Astrocyte (in vitro differentiated cells and primary cell): ENCODE data around the gene FAM217A. TPM values are rescaled to one million over a fixed set of nuclear protein-coding genes. Genes with fewer than 3 reads are reported as not detected.

Source experiments
- DNase-seq: peaks from one replicate; pipeline ENCODE4 v3.0.0-alpha.2; 2010; ENCODE audit warnings: low read depth
- FAIRE-seq: peaks from 2 replicates; lab custom pipeline; 2011; peaks lifted over from hg19 to GRCh38; lab: Jason Lieb, UNC
- H2AFZ ChIP-seq: 2 replicates; pipeline ENCODE4 v1.6.0; 2012; ENCODE audit warnings: low read depth, low read length, inconsistent platforms
- H3K27ac ChIP-seq: 2 replicates; pipeline ENCODE4 v1.5.1; 2011; ENCODE audit warnings: low read depth, low read length, inconsistent platforms
- H3K27me3 ChIP-seq: 2 replicates; pipeline ENCODE4 v1.6.0; 2011; ENCODE audit warnings: low read length, inconsistent platforms; ENCODE audit not compliant: insufficient read depth
- H3K36me3 ChIP-seq: 2 replicates; pipeline ENCODE4 v1.5.1; 2011; ENCODE audit warnings: low read length, inconsistent platforms; ENCODE audit not compliant: insufficient read depth
- H3K4me1 ChIP-seq: 2 replicates; pipeline ENCODE4 v1.5.1; 2011; ENCODE audit warnings: low read length, inconsistent platforms; ENCODE audit not compliant: insufficient read depth
- H3K4me2 ChIP-seq: 2 replicates; pipeline ENCODE4 v1.6.0; 2012; ENCODE audit warnings: low read length, inconsistent platforms
- H3K4me3 ChIP-seq: 2 replicates; pipeline ENCODE4 v1.5.1; 2011; ENCODE audit warnings: low read depth, mild to moderate bottlenecking, low read length, inconsistent platforms; ENCODE audit not compliant: insufficient read depth
- H3K79me2 ChIP-seq: 2 replicates; pipeline ENCODE4 v1.6.0; 2012; ENCODE audit warnings: mild to moderate bottlenecking, low read length, inconsistent platforms; ENCODE audit not compliant: insufficient read depth
- H3K9ac ChIP-seq: 2 replicates; pipeline ENCODE4 v1.6.0; 2012; ENCODE audit warnings: mild to moderate bottlenecking, low read length, inconsistent platforms
- H3K9me3 ChIP-seq: 2 replicates; pipeline ENCODE4 v1.5.1; 2012; ENCODE audit warnings: low read depth, mild to moderate bottlenecking, low read length, inconsistent platforms; ENCODE audit not compliant: insufficient read depth
- H4K20me1 ChIP-seq: 2 replicates; pipeline ENCODE4 v1.6.0; 2012; ENCODE audit warnings: low read length, inconsistent platforms; ENCODE audit not compliant: insufficient read depth
- H3K27ac Mint-ChIP-seq: one replicate; pipeline ENCODE4 v1.8.0; 2021; ENCODE audit warnings: mild to moderate bottlenecking, mixed read lengths; ENCODE audit not compliant: unreplicated experiment
- H3K27me3 Mint-ChIP-seq: one replicate; pipeline ENCODE4 v1.8.0; 2021; ENCODE audit warnings: low read depth, mixed read lengths; ENCODE audit not compliant: unreplicated experiment
- H3K36me3 Mint-ChIP-seq: one replicate; pipeline ENCODE4 v1.8.0; 2021; ENCODE audit warnings: low read depth, mixed read lengths; ENCODE audit not compliant: unreplicated experiment
- H3K4me1 Mint-ChIP-seq: one replicate; pipeline ENCODE4 v1.8.0; 2021; ENCODE audit warnings: low read depth, mixed read lengths; ENCODE audit not compliant: unreplicated experiment
- H3K4me3 Mint-ChIP-seq: one replicate; pipeline ENCODE4 v1.8.0; 2021; ENCODE audit warnings: mild to moderate bottlenecking, moderate library complexity, mixed read lengths; ENCODE audit not compliant: unreplicated experiment
- H3K9me3 Mint-ChIP-seq: one replicate; pipeline ENCODE4 v1.8.0; 2021; ENCODE audit warnings: mild to moderate bottlenecking, mixed read lengths; ENCODE audit not compliant: unreplicated experiment
- EZH2 ChIP-seq: IDR thresholded peaks from 2 replicates; pipeline ENCODE4 v1.6.1; 2012; ENCODE audit warnings: mild to moderate bottlenecking, low read length, inconsistent platforms; ENCODE audit not compliant: insufficient read depth
- total RNA-seq: library from RNA; stranded (reverse); gene quantifications from 2 replicates; pipeline ENCODE4 v1.2.1, GENCODE V29; 2021
- TF ChIP-seq, protein P1 (sequence below): IDR thresholded peaks from 2 replicates; pipeline ENCODE4 v1.5.1; 2011; ENCODE audit warnings: low read depth, mild to moderate bottlenecking, inconsistent platforms, low read length, moderate library complexity; ENCODE audit not compliant: insufficient read depth

The FAM217A gene
- total RNA-seq, 1 donor from 2014 or later, result not detected

DNA sequence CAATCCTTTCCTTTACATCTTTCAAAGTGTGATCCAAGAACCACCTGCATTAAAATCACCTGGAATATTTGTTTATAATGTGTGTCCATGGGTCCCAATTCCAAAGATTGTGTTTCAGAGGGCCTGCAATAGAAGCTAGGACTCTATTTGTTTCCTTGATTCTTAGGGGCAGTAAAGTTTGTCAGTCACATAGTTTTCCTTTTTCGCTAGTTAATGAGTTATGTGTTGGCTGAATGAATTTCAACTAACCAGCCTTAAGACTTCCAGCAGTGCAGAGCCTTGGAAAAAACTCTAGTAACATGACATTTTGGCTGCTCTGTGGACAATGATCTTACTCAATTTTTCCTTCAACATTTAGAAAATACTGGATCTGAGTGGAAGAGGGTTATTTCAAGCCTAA, 11.3 kb downstream of the FAM217A start:
- Histone ChIP-seq H3K36me3 (peaks cover 21% of the 10 kb centered on the region), H3K4me3 (no peak overlapping the region), H3K27ac (no peak overlapping the region), H3K4me1 (no peaks in the 10 kb centered on the region), H4K20me1 (no peaks in the 10 kb centered on the region), H3K4me2 (no peak overlapping the region), H2AFZ (no peak overlapping the region), H3K9ac (no peak overlapping the region), H3K79me2 (no peaks in the 10 kb centered on the region), H3K27me3 (no peaks in the 10 kb centered on the region), H3K9me3 (no peaks in the 10 kb centered on the region)
- H3K4me3 Mint-ChIP-seq, result no peak overlapping the region
- TF ChIP-seq EZH2, result no peak
- TF ChIP-seq, protein P1, sequence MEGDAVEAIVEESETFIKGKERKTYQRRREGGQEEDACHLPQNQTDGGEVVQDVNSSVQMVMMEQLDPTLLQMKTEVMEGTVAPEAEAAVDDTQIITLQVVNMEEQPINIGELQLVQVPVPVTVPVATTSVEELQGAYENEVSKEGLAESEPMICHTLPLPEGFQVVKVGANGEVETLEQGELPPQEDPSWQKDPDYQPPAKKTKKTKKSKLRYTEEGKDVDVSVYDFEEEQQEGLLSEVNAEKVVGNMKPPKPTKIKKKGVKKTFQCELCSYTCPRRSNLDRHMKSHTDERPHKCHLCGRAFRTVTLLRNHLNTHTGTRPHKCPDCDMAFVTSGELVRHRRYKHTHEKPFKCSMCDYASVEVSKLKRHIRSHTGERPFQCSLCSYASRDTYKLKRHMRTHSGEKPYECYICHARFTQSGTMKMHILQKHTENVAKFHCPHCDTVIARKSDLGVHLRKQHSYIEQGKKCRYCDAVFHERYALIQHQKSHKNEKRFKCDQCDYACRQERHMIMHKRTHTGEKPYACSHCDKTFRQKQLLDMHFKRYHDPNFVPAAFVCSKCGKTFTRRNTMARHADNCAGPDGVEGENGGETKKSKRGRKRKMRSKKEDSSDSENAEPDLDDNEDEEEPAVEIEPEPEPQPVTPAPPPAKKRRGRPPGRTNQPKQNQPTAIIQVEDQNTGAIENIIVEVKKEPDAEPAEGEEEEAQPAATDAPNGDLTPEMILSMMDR, result no peak
- DNase-seq, result no peak
- H3K27me3 Mint-ChIP-seq, result no peaks in the 10 kb centered on the region
- FAIRE-seq, result no peak
- no peak overlapping the region for H3K27ac Mint-ChIP-seq
- peaks cover 10% of the 10 kb centered on the region for H3K36me3 Mint-ChIP-seq
- H3K4me1 Mint-ChIP-seq, result peaks cover 9% of the 10 kb centered on the region
- peaks cover 2% of the 10 kb centered on the region for H3K9me3 Mint-ChIP-seq

DNA sequence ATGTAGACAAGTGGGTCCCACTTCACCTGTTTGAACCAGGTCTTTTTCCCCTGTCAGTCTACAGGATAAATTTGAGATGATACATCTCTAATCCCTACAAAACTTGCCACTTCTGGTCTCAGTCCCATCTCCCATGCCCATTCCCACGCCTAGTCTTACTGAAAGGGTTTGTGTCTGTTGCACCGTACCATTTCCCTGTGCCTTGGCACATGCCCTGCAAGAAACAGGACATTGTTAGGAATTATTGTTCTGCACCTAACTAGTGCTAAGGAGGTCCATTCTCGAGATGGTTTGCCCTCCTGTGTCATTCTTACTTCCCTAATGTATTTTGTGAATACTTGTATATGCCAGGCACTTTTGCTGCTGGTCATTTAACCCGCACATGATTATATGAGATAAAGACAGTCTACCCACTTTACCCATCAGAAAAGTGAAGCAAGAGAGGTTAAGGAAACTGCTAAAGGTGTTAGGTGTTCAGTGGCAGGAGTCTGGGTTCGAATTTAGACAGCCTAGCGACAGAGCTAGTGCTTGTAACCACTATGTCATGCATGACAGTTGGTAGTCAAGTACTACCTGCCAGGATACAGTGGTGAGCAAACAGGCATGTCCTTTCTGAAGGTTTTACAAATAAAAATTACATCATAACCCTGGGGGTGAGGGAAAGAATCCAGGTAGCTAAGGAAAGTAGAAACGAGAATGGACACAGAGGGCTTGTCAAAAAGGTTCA, 12.7 kb downstream of the FAM217A start:
- Histone ChIP-seq H3K4me3 (no peak overlapping the region), H3K9me3 (no peaks in the 10 kb centered on the region), H4K20me1 (no peaks in the 10 kb centered on the region), H3K27ac (no peak overlapping the region), H3K27me3 (no peaks in the 10 kb centered on the region), H2AFZ (no peak overlapping the region), H3K4me2 (no peak overlapping the region), H3K9ac (no peak overlapping the region), H3K4me1 (no peaks in the 10 kb centered on the region), H3K36me3 (peaks cover 36% of the 10 kb centered on the region), H3K79me2 (no peaks in the 10 kb centered on the region)
- DNase-seq (no peak), FAIRE-seq (peak; percentile 20)
- peaks cover 2% of the 10 kb centered on the region for H3K9me3 Mint-ChIP-seq
- no peaks in the 10 kb centered on the region for H3K27me3 Mint-ChIP-seq
- H3K4me3 Mint-ChIP-seq, result no peak overlapping the region
- H3K27ac Mint-ChIP-seq, result peak overlapping the region; percentile 43
- H3K4me1 Mint-ChIP-seq, result peaks cover 9% of the 10 kb centered on the region
- peaks cover 10% of the 10 kb centered on the region for H3K36me3 Mint-ChIP-seq
- TF ChIP-seq EZH2, result no peak
- TF ChIP-seq, protein P1, result no peak
